Testis (tissue), 2 donors: ENCODE data around the gene SNRPA.

Experiments
- POLR2A ChIP-seq: fragments of 450-650 bp; IDR thresholded peaks from one replicate; pipeline ENCODE4 v1.6.1; 2017; ENCODE audit warnings: antibody characterized with exemption, mild to moderate bottlenecking, moderate library complexity
- TF ChIP-seq, protein P1 (sequence below), 3 experiments: fragments of 450-650 bp in 2 of 3; fragments of 200-600 bp in 1 of 3; sonication (generic) in 1 of 3; IDR thresholded peaks; one replicate each; pipeline ENCODE4 v1.5.1; 2016 to 2019; ENCODE audit warnings: antibody characterized with exemption in 3 of 3, mild to moderate bottlenecking in 2 of 3, moderate library complexity in 1 of 3

DNA sequence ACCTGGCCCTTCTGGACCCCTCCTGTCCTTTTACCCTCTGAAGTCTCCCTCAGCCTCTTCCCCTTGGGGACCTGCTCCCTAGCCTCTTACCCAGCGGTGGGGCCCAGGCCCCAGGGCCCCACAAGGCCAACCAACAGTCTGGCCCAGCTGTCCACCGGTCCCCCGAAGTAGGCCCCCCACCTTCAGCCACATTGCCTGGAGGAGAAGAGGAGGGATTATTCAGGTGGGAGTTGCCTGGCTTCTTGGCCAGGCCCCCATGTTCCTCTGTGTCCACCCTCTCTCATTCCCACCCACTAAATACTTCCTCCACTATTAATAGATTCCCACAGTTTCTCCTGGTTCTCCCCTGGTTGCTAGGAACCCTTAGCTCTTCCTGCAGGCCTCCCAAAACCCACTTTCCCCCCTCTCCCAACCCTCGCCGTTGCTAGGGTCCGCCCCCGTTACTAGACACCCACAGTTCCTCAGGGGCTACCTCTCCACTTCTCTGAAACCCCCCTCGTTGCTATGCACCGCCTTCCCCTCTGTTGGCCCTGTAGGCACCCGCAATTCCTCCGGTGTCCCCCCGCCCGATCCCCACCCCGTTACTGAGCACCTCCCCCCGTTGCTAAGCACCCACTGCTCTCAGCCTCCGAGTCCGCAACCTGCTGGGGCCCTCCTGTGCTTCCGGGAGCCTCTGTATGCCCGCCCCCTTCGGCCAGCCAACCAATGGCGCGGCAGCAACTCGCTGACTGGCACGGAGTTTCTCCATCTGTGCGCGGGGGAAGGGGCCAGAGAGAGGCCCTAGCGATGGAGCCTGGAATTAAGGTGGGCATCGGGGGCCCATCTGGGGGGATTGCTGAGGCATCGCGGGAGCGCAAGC is 36.3 kb upstream of the SNRPA start:
- TF ChIP-seq, protein P1, sequence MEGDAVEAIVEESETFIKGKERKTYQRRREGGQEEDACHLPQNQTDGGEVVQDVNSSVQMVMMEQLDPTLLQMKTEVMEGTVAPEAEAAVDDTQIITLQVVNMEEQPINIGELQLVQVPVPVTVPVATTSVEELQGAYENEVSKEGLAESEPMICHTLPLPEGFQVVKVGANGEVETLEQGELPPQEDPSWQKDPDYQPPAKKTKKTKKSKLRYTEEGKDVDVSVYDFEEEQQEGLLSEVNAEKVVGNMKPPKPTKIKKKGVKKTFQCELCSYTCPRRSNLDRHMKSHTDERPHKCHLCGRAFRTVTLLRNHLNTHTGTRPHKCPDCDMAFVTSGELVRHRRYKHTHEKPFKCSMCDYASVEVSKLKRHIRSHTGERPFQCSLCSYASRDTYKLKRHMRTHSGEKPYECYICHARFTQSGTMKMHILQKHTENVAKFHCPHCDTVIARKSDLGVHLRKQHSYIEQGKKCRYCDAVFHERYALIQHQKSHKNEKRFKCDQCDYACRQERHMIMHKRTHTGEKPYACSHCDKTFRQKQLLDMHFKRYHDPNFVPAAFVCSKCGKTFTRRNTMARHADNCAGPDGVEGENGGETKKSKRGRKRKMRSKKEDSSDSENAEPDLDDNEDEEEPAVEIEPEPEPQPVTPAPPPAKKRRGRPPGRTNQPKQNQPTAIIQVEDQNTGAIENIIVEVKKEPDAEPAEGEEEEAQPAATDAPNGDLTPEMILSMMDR (IDR thresholded peaks at IDR 0.05): peak in 1 of 3 experiments; percentile 18
- TF ChIP-seq POLR2A: no peak
